ENCODE data around the gene DZIP3.
"Not testable (repeated sequence)": the region's sequence is repeated elsewhere in the genome, so short reads cannot be mapped to it uniquely, and the experiment has no call there.

DZIP3 gene

DNA sequence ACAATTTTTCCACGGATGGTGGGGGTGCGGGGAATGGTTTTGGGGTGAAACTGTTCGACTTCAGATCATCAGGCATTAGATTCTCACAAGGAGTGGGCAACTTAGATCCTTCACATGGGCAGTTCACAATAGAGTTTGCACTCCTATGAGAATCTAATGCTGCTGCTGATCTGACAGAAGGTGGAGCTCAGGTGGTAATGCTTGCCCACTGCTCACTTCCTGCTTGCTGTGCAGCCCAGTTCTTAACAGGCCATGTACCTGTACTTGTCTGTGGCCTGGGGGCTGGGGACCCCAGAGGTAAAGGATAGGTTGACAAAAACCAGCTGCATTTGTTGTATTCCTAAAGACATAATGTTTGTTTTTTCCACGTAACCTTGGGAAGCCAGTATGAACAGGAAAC is 16.0 kb downstream of the DZIP3 start:
- DNase-seq (ENCODE audit: low spot score), result no peak
- H3K36me3 Mint-ChIP-seq (ENCODE audit: low read depth), result peaks cover 26% of the 10 kb centered on the region
- no peaks in the 10 kb centered on the region for H3K27me3 Mint-ChIP-seq (ENCODE audit: low read depth)
- peaks cover 7% of the 10 kb centered on the region for H3K9me3 Mint-ChIP-seq
- no peak overlapping the region for H3K4me3 Mint-ChIP-seq
- peaks cover 35% of the 10 kb centered on the region for H3K4me1 Mint-ChIP-seq (ENCODE audit: low read depth)
- H3K27ac Mint-ChIP-seq, result no peak overlapping the region

DNA sequence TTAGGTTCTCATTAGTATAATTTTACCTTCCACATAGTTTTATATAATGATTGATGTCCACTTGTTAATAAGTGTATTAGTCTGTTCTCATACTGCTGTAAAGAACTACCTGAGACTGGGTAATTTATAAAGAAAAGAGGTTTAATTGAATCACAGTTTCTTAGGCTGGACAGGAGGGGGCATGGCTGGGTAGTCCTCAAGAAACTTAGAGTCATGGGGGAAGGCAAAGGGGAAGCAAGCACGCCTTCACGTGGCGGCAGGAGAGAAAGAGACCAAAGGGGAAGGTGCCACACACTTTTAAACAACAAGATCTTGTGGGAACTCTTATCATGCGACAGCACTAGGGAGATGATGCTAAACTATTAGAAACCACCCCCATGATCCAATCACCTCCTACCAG is 19.2 kb downstream of the DZIP3 start:
- H3K27me3 Mint-ChIP-seq (ENCODE audit: low read depth), result no peaks in the 10 kb centered on the region

DNA sequence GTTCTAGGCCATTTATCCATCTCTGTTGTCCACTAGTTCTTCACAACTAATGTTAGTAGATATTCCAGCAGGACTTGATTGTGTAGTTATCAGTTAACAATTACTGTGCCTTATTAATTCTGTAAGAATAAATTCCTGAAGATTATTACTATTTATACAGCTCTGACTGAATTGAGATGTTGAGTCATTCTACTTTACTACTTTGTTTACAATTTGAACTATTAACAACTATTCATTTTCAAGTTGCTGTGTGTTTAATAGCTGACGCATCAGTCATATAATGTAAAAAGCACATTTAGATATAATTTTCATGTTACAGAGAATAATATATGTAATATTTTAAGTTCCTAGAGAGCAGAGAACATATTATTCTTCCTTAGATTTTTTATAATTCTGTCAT is 21.1 kb downstream of the DZIP3 start:
- no peak overlapping the region for H3K4me3 Mint-ChIP-seq
- H3K9me3 Mint-ChIP-seq, result no peaks in the 10 kb centered on the region
- peaks cover under 1% of the 10 kb centered on the region for H3K4me1 Mint-ChIP-seq (ENCODE audit: low read depth)
- no peaks in the 10 kb centered on the region for H3K27me3 Mint-ChIP-seq (ENCODE audit: low read depth)
- DNase-seq (ENCODE audit: low spot score), result no peak
- H3K36me3 Mint-ChIP-seq (ENCODE audit: low read depth), result peaks cover 15% of the 10 kb centered on the region
- H3K27ac Mint-ChIP-seq, result no peak overlapping the region

More for the DNA sequence above, 19.2 kb downstream of the DZIP3 start:
- Mint-ChIP-seq H3K36me3 (ENCODE audit: low read depth) (peaks cover 15% of the 10 kb centered on the region), H3K27ac (no peak overlapping the region), H3K4me1 (ENCODE audit: low read depth) (peaks cover 15% of the 10 kb centered on the region), H3K9me3 (no peaks in the 10 kb centered on the region), H3K4me3 (no peak overlapping the region)
- DNase-seq (ENCODE audit: low spot score), result no peak

DNA sequence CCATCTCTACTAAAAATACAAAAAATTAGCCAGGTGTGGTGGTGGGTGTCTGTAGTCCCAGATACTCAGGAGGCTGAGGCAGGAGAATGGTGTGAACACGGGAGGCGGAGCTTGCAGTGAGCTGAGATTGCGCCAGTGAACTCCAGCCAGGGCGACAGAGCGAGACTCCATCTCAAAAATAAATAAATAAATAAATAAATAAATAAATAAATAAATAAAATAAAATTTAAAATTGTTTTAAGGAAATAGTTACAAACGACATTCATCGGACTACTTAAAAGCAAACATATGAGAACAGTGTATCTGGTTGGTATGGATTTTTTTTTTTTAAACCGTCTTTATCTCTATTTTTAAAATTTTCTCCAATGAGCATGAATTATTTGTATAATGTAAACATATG is 26.6 kb downstream of the DZIP3 start:
- H3K27me3 Mint-ChIP-seq (ENCODE audit: low read depth); H3K9me3 Mint-ChIP-seq; H3K36me3 Mint-ChIP-seq (ENCODE audit: low read depth); H3K4me1 Mint-ChIP-seq (ENCODE audit: low read depth); H3K27ac Mint-ChIP-seq; H3K4me3 Mint-ChIP-seq; DNase-seq (ENCODE audit: low spot score): not testable (repeated sequence)

DNA sequence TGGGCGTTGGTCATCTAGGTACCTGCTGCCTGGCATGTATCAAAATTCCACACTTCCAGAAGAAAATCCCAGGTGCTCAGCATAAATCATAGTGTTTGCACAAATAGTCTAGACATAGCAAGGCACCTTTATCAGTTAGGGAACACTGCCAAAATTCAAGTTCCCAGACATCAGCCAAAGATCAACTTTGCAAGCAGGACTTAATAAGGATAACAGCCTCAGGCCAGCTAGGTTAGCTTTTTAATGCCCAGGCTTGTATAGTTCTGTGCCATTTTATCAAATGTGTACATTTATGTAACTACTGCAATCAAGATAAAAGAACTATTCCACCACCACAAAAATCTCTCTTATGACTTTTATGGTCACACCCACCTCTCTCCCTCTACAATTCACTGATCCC is 30.7 kb downstream of the DZIP3 start:
- no peak overlapping the region for H3K27ac Mint-ChIP-seq
- H3K4me1 Mint-ChIP-seq (ENCODE audit: low read depth), result no peaks in the 10 kb centered on the region
- DNase-seq (ENCODE audit: low spot score), result no peak
- H3K9me3 Mint-ChIP-seq, result no peaks in the 10 kb centered on the region
- H3K4me3 Mint-ChIP-seq, result no peak overlapping the region
- no peaks in the 10 kb centered on the region for H3K27me3 Mint-ChIP-seq (ENCODE audit: low read depth)
- peaks cover 4% of the 10 kb centered on the region for H3K36me3 Mint-ChIP-seq (ENCODE audit: low read depth)

DNA sequence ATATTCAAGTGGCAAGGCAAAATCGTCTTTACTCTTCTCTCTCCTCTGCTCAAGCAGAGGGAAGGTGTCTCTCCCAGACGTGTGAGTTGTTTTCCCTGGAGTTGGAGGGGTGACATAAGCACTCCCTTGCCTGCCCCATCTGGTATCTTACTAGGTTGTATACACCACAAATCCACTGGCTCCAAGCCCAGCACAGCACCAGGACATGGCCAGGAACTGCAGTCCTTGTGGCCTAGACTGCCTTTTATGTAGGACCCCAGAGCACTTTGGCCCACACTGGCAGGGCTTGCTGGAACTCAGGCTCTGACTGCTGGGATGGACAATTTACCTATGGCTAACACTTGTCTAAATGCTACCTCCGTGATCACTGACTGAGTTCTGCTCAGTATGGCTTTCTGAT is 34.0 kb downstream of the DZIP3 start:
- no peaks in the 10 kb centered on the region for H3K9me3 Mint-ChIP-seq
- H3K4me1 Mint-ChIP-seq (ENCODE audit: low read depth), result no peaks in the 10 kb centered on the region
- no peak for DNase-seq (ENCODE audit: low spot score)
- no peaks in the 10 kb centered on the region for H3K27me3 Mint-ChIP-seq (ENCODE audit: low read depth)
- no peak overlapping the region for H3K4me3 Mint-ChIP-seq
- H3K36me3 Mint-ChIP-seq (ENCODE audit: low read depth), result peaks cover 3% of the 10 kb centered on the region
- H3K27ac Mint-ChIP-seq, result no peak overlapping the region

DNA sequence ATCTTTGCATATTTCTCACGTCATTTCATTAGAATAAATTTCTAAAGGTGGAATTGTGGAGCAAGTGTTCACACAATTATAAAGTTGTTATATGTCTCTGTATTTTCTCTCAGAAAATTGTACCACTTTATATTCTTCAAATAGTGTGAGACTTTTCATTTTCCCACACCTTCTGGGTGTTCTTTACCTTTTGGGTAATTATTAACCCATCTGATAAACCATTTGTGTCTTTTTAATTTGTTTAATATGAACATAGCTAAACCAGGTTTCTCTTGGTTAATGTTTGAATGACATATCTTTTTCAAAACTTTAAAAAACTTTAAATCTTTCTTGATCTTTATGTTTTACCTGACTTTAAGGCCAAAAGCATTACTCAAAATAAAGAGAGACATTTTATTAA is 40.5 kb downstream of the DZIP3 start:
- H3K9me3 Mint-ChIP-seq, result no peaks in the 10 kb centered on the region
- H3K4me1 Mint-ChIP-seq (ENCODE audit: low read depth), result peaks cover 3% of the 10 kb centered on the region
- no peak overlapping the region for H3K4me3 Mint-ChIP-seq
- peaks cover 3% of the 10 kb centered on the region for H3K36me3 Mint-ChIP-seq (ENCODE audit: low read depth)
- no peak overlapping the region for H3K27ac Mint-ChIP-seq
- DNase-seq (ENCODE audit: low spot score), result no peak
- H3K27me3 Mint-ChIP-seq (ENCODE audit: low read depth), result no peaks in the 10 kb centered on the region

DNA sequence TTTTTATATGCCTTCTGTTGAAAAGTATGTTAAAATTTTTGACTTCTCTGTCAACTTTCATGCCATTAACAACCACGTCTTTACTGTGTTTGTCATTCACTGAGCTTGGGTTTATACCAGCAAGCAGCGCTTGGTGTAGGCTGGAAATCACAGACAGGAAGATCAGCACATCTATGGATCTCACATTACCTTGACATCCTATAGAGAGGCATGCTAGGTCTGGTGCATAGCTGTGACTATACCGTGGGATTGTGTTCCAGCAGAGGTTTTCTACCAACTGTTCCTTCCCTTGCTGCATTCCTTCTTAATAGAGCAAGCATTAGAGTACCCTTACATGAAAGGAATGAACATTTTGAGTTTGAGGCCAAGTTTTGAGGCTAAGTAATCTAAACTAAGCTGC is 53.0 kb downstream of the DZIP3 start:
- no peak for DNase-seq (ENCODE audit: low spot score)
- H3K9me3 Mint-ChIP-seq, result no peaks in the 10 kb centered on the region
- H3K27ac Mint-ChIP-seq, result no peak overlapping the region
- H3K4me3 Mint-ChIP-seq, result no peak overlapping the region
- H3K27me3 Mint-ChIP-seq (ENCODE audit: low read depth), result no peaks in the 10 kb centered on the region
- H3K4me1 Mint-ChIP-seq (ENCODE audit: low read depth), result no peaks in the 10 kb centered on the region
- H3K36me3 Mint-ChIP-seq (ENCODE audit: low read depth), result peaks cover 8% of the 10 kb centered on the region

DNA sequence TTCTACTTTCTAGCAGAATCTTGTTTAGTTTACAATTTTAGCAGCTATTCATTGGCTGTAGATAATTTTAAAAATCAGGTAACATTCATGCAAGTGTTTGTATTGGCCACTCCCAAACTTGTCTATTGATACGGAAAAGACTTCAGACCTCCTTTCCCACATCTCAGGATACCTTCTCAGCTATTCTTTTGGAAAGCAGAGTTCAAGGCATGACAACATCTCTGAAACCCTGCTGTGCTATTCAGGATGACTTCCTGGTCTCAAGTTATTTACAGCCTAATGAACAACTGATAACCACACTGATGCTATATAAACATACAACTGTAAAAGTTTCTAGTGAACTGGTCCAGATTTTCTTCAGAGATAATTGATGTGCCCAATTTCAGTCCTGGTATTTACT is 55.8 kb downstream of the DZIP3 start:
- no peak for DNase-seq (ENCODE audit: low spot score)
- H3K27me3 Mint-ChIP-seq (ENCODE audit: low read depth), result no peaks in the 10 kb centered on the region
- no peaks in the 10 kb centered on the region for H3K9me3 Mint-ChIP-seq
- no peak overlapping the region for H3K4me3 Mint-ChIP-seq
- peaks cover 7% of the 10 kb centered on the region for H3K36me3 Mint-ChIP-seq (ENCODE audit: low read depth)
- no peak overlapping the region for H3K27ac Mint-ChIP-seq
- H3K4me1 Mint-ChIP-seq (ENCODE audit: low read depth), result no peaks in the 10 kb centered on the region

DNA sequence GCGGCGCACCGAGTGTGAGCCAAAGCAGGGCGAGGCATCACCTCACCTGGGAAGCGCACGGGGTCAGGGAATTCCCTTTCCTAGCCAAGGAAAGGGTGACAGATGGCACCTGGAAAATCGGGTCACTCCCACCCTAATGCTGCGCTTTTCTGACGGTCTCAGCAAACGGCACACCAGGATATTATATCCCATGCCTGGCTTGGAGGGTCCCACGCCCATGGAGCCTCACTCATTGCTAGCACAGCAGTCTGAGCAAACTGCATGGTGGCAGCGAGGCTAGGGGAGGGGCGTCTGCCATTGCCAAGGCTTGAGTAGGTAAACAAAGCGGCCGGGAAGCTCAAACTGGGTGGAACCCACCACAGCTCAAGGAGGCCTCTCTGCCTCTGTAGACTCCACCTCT is 66.1 kb downstream of the DZIP3 start:
- H3K27ac Mint-ChIP-seq; H3K4me1 Mint-ChIP-seq (ENCODE audit: low read depth); H3K27me3 Mint-ChIP-seq (ENCODE audit: low read depth); H3K4me3 Mint-ChIP-seq; DNase-seq (ENCODE audit: low spot score); H3K9me3 Mint-ChIP-seq: not testable (repeated sequence)
- H3K36me3 Mint-ChIP-seq (ENCODE audit: low read depth), result peaks cover 15% of the 10 kb centered on the region

DNA sequence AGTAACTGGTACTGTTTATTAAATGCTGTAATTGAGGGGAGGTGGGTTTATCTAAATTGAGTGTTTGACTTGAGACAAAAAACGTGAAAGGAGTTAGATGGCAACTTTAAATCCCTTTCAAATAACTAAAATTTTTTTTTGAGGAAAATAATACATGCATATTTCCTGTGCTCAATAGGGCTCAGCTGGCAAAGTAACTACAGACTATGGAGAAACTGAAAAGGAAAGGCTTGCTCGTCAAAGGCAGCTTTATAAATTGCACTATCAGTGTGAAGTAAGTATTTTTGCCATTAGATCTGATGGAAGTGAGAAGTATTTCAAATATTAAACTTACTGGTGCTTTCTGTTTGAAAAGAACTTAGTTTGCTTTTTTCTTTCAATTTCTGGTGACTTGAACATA is 72.2 kb downstream of the DZIP3 start:
- H3K36me3 Mint-ChIP-seq (ENCODE audit: low read depth), result peaks cover 4% of the 10 kb centered on the region
- no peak overlapping the region for H3K27ac Mint-ChIP-seq
- no peak for DNase-seq (ENCODE audit: low spot score)
- H3K4me1 Mint-ChIP-seq (ENCODE audit: low read depth), result peaks cover 10% of the 10 kb centered on the region
- no peaks in the 10 kb centered on the region for H3K9me3 Mint-ChIP-seq
- no peak overlapping the region for H3K4me3 Mint-ChIP-seq
- peaks cover 2% of the 10 kb centered on the region for H3K27me3 Mint-ChIP-seq (ENCODE audit: low read depth)

DNA sequence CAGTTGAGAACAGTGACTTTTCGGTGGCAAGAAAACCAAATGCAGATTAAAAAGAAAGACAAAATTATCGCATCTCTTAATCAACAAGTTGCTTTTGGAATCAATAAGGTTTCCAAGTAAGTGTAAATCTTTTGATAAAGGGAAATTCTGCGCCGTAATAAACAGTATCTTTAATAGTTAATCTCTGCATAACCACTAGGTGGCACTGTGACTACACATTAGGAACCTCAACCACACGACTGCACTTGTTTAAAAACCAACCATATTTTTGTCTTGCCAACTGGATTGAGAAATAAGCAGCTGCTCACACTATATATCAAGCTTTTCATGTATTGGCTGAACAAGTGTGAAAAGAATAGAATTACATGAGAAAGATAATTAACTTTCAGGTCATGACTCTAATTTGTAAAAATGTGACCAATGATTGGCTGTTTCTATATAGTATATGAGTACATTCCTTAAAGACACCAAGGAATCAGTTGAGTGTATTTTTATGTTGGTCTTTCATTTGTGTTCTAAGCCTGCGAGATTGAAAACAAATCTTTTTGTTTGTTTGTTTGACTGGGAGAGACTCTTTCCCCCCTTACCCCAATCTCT is 72.7 kb downstream of the DZIP3 start:
- Mint-ChIP-seq H3K27me3 (ENCODE audit: low read depth) (peaks cover 2% of the 10 kb centered on the region), H3K9me3 (no peaks in the 10 kb centered on the region), H3K4me3 (no peak overlapping the region), H3K4me1 (ENCODE audit: low read depth) (peaks cover 16% of the 10 kb centered on the region), H3K27ac (no peak overlapping the region), H3K36me3 (ENCODE audit: low read depth) (peaks cover 4% of the 10 kb centered on the region)
- DNase-seq (ENCODE audit: low spot score), result peak; percentile 9

DNA sequence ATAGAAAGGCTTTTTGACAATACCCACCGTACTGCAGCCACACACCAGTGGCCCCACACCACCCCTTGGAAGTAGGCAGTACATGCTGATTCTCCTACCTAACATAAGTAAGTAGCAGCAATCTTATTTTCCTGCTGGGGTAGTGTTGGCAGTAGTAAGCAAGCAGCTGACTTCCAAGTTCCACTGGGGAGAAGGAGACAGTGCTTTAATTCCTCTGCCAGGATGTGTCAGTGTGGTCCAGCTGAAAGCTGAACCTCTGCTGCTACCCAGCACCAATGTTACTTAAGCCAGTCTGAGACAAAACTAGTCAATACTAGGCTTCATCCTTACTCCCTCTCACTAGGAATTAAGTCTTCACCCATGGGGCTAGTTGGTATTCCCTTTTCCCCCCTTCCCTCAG is 74.7 kb downstream of the DZIP3 start:
- H3K4me1 Mint-ChIP-seq (ENCODE audit: low read depth), result peaks cover 23% of the 10 kb centered on the region
- no peak overlapping the region for H3K27ac Mint-ChIP-seq
- no peaks in the 10 kb centered on the region for H3K9me3 Mint-ChIP-seq
- no peak for DNase-seq (ENCODE audit: low spot score)
- no peaks in the 10 kb centered on the region for H3K27me3 Mint-ChIP-seq (ENCODE audit: low read depth)
- H3K36me3 Mint-ChIP-seq (ENCODE audit: low read depth), result peaks cover 5% of the 10 kb centered on the region
- H3K4me3 Mint-ChIP-seq, result no peak overlapping the region

DNA sequence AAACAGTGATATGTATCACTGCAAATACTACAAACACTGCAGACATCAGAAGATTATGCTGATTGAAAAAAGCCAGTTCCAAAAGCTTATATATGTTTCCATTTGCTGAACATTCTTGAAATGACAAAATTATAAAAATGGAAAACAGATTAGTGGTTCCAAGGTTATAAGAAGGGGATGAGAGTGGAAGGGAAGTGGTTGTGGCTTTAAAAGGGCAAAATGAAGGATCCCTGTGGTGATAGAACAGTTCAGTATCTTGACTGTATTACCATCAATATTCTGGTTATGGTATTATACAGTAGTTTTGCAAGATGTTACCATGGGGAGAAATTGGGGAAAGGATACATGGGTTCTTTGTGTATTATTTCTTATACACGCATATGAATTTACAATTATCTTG is 77.8 kb downstream of the DZIP3 start:
- DNase-seq (ENCODE audit: low spot score), result no peak
- Mint-ChIP-seq H3K27ac (no peak overlapping the region), H3K27me3 (ENCODE audit: low read depth) (no peaks in the 10 kb centered on the region), H3K4me1 (ENCODE audit: low read depth) (peaks cover 25% of the 10 kb centered on the region), H3K4me3 (no peak overlapping the region), H3K9me3 (no peaks in the 10 kb centered on the region), H3K36me3 (ENCODE audit: low read depth) (peaks cover 13% of the 10 kb centered on the region)

DNA sequence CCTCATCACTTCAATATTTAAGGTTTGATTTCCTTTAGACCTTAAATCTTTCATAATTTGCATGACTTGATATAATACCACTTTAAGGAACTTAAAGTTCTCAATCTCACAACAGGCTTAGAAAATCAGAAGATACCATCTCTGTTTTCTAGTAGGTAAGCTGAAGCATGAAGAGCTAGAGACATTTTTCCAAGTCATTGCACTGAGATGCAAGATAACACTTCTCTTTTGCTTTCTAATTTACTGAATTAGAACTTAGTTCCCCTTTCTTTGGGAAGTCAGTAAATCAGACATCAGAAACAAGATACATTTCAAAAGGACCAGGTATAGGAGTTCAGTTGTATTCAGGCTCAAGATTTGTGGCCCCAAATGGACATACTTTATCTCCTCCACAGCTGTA is 79.7 kb downstream of the DZIP3 start:
- no peak overlapping the region for H3K27ac Mint-ChIP-seq
- DNase-seq (ENCODE audit: low spot score), result no peak
- peaks cover 17% of the 10 kb centered on the region for H3K36me3 Mint-ChIP-seq (ENCODE audit: low read depth)
- H3K4me1 Mint-ChIP-seq (ENCODE audit: low read depth), result peaks cover 23% of the 10 kb centered on the region
- no peak overlapping the region for H3K4me3 Mint-ChIP-seq
- no peaks in the 10 kb centered on the region for H3K27me3 Mint-ChIP-seq (ENCODE audit: low read depth)
- no peaks in the 10 kb centered on the region for H3K9me3 Mint-ChIP-seq
